Activated naive CD8-positive, alpha-beta T cell treated with anti-CD3 and anti-CD28 coated beads, Interleukin-2, amount 50 U/mL, for 24 hours (primary cell): ENCODE results near the gene DACT3.

ENCODE experiments used
- ATAC-seq: fragments of 150-1000 bp; cut with Tn5 transposase; one replicate; pipeline ENCODE4 v1.10.0; 2021
- DNase-seq: peaks from one replicate; pipeline ENCODE4 v3.0.0; 2021
- H3K27ac Mint-ChIP-seq: one replicate; pipeline ENCODE4 v1.8.0; 2021; ENCODE audit warnings: mild to moderate bottlenecking, mixed read lengths
- H3K27me3 Mint-ChIP-seq: one replicate; pipeline ENCODE4 v1.8.0; 2021; ENCODE audit warnings: mixed read lengths
- H3K36me3 Mint-ChIP-seq: one replicate; pipeline ENCODE4 v1.8.0; 2021; ENCODE audit warnings: low read depth, mixed read lengths
- H3K4me1 Mint-ChIP-seq: one replicate; pipeline ENCODE4 v1.8.0; 2021; ENCODE audit warnings: mixed read lengths
- H3K4me3 Mint-ChIP-seq: one replicate; pipeline ENCODE4 v1.8.0; 2021; ENCODE audit warnings: mild to moderate bottlenecking, moderate library complexity, mixed read lengths
- H3K9me3 Mint-ChIP-seq: one replicate; pipeline ENCODE4 v1.8.0; 2021; ENCODE audit warnings: mixed read lengths

The DACT3 gene

DNA sequence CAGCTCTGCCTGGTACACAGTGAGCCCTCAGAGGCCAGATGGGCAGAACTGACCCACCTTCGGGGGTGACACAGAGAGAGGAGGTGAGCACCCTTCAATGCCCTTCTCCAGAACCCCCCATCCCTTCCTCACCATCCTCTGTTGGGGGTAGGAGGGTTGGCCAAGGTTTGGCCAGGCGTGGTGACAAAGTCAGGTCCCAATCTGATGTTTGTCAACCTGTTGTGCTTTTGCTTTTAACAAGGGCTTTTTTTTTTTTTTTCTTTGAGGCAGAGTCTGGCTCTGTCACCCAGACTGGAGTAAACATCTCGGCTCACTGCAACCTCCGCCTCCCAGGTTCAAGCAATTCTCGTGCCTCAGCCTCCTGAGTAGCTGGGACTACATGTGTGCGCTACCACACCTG, 43.4 kb downstream of the DACT3 start:
- Mint-ChIP-seq H3K27me3 (no peaks in the 10 kb centered on the region), H3K4me1 (peaks cover 94% of the 10 kb centered on the region), H3K9me3 (no peaks in the 10 kb centered on the region), H3K36me3 (peaks cover 22% of the 10 kb centered on the region), H3K4me3 (peak overlapping the region; percentile 79), H3K27ac (peak overlapping the region; percentile 99)
- DNase-seq (no peak), ATAC-seq (no peak)

- Mint-ChIP-seq H3K9me3 (no peaks in the 10 kb centered on the region), H3K36me3 (peaks cover 15% of the 10 kb centered on the region), H3K27ac (peak overlapping the region; percentile 99), H3K4me3 (peak overlapping the region; percentile 79), H3K27me3 (no peaks in the 10 kb centered on the region), H3K4me1 (peaks cover 94% of the 10 kb centered on the region)
- ATAC-seq = peak; percentile 26
- DNase-seq = peak; percentile 87
These were observed 44.2 kb downstream of the DACT3 start for GRCh38 chr19:46616631-46617322.

- no peak for ATAC-seq
- H3K4me3 Mint-ChIP-seq = peak overlapping the region; percentile 79
- H3K4me1 Mint-ChIP-seq = peaks cover 94% of the 10 kb centered on the region
- peaks cover 15% of the 10 kb centered on the region for H3K36me3 Mint-ChIP-seq
- H3K27ac Mint-ChIP-seq = peak overlapping the region; percentile 99
- no peaks in the 10 kb centered on the region for H3K27me3 Mint-ChIP-seq
- no peak for DNase-seq
- no peaks in the 10 kb centered on the region for H3K9me3 Mint-ChIP-seq
These were observed 45.0 kb downstream of the DACT3 start for GRCh38 chr19:46615966-46616365.

DNA sequence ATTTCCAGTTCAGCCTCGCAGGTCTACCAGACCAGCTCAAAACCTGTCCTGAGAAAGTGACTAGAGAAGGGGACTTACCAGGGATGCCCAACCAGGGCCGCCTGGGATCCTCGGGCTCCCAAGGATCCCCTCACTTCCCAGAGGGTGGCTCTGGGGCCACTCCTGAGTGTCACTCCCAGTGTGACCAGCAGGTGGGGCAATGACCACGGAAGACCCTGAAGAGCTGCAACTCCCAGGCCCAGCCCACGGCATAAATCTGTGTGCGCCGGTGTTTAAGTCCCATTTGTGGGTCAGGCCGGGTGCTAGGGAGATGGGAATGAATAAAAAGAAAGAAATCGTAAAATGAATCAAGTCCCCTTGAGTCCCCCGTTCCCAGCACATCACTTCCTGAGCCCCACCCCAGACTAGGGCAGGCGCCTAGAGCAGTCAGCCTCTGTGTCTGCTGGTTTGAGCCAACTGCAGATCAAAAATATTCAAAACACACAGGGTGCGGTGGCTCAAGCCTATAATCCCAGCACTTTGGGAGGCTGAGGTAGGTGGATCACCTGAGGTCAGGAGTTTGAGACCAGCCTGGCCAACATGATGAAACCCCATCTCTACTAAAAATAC, 46.8 kb downstream of the DACT3 start:
- no peak overlapping the region for H3K4me3 Mint-ChIP-seq
- DNase-seq (peak; percentile 91), ATAC-seq (peak; percentile 26)
- H3K27me3 Mint-ChIP-seq = no peaks in the 10 kb centered on the region
- peaks cover 30% of the 10 kb centered on the region for H3K36me3 Mint-ChIP-seq
- peak overlapping the region; percentile 78 for H3K27ac Mint-ChIP-seq
- H3K4me1 Mint-ChIP-seq = peaks cover 93% of the 10 kb centered on the region
- no peaks in the 10 kb centered on the region for H3K9me3 Mint-ChIP-seq

DNA sequence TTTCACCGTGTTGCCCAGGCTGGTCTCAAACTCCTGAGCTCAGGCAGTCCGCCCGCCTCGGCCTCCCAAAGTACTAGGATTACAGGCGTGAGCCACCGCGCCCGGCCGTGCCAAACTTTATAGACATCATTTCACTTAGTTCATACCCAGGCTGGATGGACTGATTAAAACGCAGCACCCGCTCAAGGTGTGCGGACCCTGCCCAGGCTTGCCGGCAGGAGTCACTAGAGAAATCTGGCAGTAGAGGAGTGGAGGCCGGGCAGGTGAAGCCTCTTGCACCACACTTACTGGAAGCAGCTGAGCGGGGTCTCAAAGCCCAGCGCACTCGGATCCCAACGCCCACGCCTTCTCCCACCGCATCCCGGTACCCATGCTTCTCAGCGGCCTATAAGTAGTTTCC, 47.5 kb downstream of the DACT3 start:
- H3K27me3 Mint-ChIP-seq = no peaks in the 10 kb centered on the region
- DNase-seq (no peak), ATAC-seq (no peak)
- no peak overlapping the region for H3K4me3 Mint-ChIP-seq
- H3K27ac Mint-ChIP-seq = no peak overlapping the region
- H3K36me3 Mint-ChIP-seq = peaks cover 34% of the 10 kb centered on the region
- H3K9me3 Mint-ChIP-seq = no peaks in the 10 kb centered on the region
- peaks cover 92% of the 10 kb centered on the region for H3K4me1 Mint-ChIP-seq

DNA sequence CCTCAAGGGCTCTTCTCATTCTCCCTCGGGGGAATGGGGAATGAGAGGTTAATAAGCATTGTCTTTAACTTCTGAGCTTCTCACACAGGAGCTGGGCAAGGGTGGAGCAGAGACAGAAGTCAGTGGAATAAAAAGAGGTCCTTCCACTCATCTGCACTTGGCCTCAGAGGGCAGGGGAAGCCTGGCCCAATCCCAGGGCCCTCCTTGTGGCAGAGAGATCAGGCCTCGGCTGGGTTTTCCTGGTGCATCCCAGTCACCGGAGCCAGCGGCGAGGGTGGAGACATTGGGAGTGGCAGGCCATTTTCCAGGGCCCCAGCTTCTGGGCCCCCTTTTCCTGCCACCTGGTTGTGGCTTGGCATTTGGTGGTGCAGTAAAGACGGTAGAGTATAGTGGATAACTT, 49.2 kb downstream of the DACT3 start:
- peaks cover 45% of the 10 kb centered on the region for H3K36me3 Mint-ChIP-seq
- peak overlapping the region; percentile 93 for H3K27ac Mint-ChIP-seq
- H3K4me1 Mint-ChIP-seq = peaks cover 80% of the 10 kb centered on the region
- H3K27me3 Mint-ChIP-seq = no peaks in the 10 kb centered on the region
- no peak for DNase-seq
- H3K4me3 Mint-ChIP-seq = peak overlapping the region; percentile 64
- no peaks in the 10 kb centered on the region for H3K9me3 Mint-ChIP-seq
- peak; percentile 2 for ATAC-seq

DNA sequence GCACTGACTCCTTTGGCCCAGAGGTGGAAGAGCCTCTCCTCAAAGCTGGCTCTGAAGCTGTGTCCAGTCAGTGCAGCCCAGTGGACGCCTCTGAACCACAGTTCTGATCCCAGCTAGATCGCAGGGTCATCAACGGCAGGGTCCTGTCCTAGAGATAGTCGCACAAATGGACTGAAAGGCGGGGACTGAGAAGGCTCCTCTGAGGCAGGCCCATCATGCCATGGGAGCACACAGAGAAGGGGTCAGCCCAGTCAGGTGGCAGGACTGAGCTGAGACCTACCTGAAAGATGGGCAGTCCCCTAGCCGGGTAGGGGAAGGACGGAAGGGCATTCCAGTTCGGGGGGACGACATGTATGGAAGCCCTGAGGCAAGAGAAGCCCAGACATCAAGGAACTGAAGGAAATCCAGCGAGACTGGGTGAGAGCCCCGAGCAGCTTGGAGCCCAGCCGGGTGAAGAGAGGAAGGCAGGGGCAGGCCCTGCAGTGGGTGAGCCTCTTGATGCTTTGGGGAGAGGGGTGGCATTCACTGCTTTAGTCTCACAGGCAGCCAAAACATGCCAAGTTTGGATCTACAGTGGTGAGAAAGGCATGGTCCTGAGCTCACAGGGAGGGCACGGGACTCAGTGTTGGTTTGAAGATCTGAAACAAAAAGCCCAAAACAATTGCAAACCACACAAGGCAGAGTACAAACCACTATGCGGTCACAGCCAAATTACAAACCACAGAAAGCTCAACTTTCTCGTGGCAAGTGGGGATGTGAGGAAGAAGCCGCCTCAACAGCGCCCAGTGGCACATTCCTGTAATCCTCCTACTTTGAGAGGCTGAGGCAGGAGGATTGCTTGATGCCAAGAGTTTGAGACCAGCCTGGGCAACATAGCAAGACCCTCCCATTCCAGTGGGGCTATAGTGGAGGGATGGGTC, 49.9 kb downstream of the DACT3 start:
- Mint-ChIP-seq H3K9me3 (no peaks in the 10 kb centered on the region), H3K4me3 (peak overlapping the region; percentile 64), H3K27ac (peak overlapping the region; percentile 93), H3K36me3 (peaks cover 48% of the 10 kb centered on the region), H3K27me3 (no peaks in the 10 kb centered on the region), H3K4me1 (peaks cover 78% of the 10 kb centered on the region)
- DNase-seq = no peak
- ATAC-seq = peak; percentile 35

DNA sequence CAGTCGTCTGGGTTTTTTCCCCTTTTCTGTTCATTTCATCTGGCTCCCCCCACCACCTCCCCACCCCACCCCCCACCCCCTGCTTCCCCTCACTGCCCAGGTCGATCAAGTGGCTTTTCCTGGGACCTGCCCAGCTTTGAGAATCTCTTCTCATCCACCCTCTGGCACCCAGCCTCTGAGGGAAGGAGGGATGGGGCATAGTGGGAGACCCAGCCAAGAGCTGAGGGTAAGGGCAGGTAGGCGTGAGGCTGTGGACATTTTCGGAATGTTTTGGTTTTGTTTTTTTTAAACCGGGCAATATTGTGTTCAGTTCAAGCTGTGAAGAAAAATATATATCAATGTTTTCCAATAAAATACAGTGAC, 50.6 kb downstream of the DACT3 start:
- peak overlapping the region; percentile 93 for H3K27ac Mint-ChIP-seq
- no peak overlapping the region for H3K4me3 Mint-ChIP-seq
- H3K4me1 Mint-ChIP-seq = peaks cover 74% of the 10 kb centered on the region
- H3K27me3 Mint-ChIP-seq = no peaks in the 10 kb centered on the region
- DNase-seq (no peak), ATAC-seq (no peak)
- H3K9me3 Mint-ChIP-seq = no peaks in the 10 kb centered on the region
- peaks cover 53% of the 10 kb centered on the region for H3K36me3 Mint-ChIP-seq

- no peaks in the 10 kb centered on the region for H3K27me3 Mint-ChIP-seq
- H3K27ac Mint-ChIP-seq = peak overlapping the region; percentile 53
- no peaks in the 10 kb centered on the region for H3K9me3 Mint-ChIP-seq
- DNase-seq (no peak), ATAC-seq (no peak)
- H3K4me1 Mint-ChIP-seq = peaks cover 68% of the 10 kb centered on the region
- no peak overlapping the region for H3K4me3 Mint-ChIP-seq
- peaks cover 58% of the 10 kb centered on the region for H3K36me3 Mint-ChIP-seq
These were observed 51.2 kb downstream of the DACT3 start for GRCh38 chr19:46609511-46610412.

DNA sequence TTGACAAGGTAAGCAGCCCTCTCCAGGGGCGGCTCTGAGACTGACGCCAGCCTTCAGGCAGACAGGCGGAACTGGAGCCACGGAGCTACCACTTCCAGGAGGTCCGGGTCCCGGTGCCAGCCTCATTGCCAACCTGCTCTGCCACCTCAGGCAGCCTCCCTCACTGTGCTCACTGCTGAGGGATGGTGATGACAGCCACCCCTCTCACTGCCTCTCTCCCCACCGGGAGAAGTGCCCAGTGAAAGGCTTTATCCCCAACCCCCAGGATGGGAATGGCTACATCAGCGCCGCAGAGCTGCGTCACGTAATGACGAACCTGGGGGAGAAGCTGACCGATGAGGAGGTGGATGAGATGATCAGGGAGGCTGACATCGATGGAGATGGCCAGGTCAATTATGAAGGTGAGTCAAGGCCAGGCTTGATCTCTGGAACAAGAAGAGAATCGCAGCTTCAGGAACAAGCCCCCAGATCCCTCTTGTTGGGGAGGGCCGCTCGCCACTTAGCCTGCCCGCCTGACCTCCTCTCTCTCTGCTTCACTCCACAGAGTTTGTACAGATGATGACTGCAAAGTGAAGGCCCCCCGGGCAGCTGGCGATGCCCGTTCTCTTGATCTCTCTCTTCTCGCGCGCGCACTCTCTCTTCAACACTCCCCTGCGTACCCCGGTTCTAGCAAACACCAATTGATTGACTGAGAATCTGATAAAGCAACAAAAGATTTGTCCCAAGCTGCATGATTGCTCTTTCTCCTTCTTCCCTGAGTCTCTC, 52.2 kb downstream of the DACT3 start:
- Mint-ChIP-seq H3K36me3 (peaks cover 58% of the 10 kb centered on the region), H3K27me3 (no peaks in the 10 kb centered on the region), H3K4me1 (peaks cover 64% of the 10 kb centered on the region), H3K9me3 (no peaks in the 10 kb centered on the region), H3K27ac (no peak overlapping the region), H3K4me3 (no peak overlapping the region)
- no peak for ATAC-seq
- DNase-seq = no peak

GRCh38 chr19:46608178-46608577, 52.8 kb downstream of the DACT3 start:
- Mint-ChIP-seq H3K9me3 (no peaks in the 10 kb centered on the region), H3K36me3 (peaks cover 63% of the 10 kb centered on the region)

GRCh38 chr19:46607448-46607841, 53.5 kb downstream of the DACT3 start:
- Mint-ChIP-seq H3K36me3 (peaks cover 63% of the 10 kb centered on the region), H3K9me3 (no peaks in the 10 kb centered on the region), H3K4me1 (peaks cover 67% of the 10 kb centered on the region), H3K27me3 (no peaks in the 10 kb centered on the region), H3K4me3 (no peak overlapping the region), H3K27ac (no peak overlapping the region)
- no peak for DNase-seq
- no peak for ATAC-seq

More at GRCh38 chr19:46608178-46608577, 52.8 kb downstream of the DACT3 start:
- Mint-ChIP-seq H3K27ac (peak overlapping the region; percentile 47), H3K4me1 (peaks cover 66% of the 10 kb centered on the region), H3K27me3 (no peaks in the 10 kb centered on the region), H3K4me3 (no peak overlapping the region)
- DNase-seq (no peak), ATAC-seq (no peak)

DNA sequence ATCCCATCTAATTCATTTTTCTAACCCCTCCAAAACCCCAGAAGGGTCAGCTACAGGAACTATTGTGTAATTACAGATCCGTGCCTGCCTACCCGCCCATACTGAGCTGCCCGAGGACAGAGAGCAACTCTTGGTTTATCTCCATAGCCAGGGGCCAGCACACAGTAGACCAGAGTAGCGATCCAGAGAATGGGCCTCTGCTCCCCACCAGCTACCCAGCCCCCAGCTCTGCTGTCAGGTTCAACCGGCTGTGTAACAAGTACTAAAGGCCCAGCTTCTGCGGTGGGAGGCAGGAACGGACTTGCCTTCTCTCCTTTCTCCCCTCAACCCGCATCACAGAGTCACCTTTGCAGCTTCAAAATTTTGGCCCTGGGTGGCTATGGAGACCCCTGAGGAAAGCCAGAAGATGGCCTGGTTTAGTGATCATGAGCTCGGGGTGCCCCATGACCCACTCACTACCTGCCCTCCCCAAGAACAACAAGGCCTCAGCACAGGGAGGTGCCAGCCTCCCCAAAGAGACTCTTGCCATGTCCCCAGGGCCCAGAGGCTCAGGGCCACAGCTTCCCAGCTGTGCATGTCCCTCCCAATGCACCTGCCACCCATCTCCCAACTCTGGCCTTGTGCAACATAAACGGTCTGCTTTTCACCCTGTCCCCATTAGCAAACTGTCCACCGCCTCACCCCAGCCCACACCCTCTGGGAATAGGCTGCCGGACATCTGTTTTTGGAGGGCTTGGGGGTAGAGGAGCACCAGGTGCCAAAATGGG, 54.1 kb downstream of the DACT3 start:
- peaks cover 69% of the 10 kb centered on the region for H3K36me3 Mint-ChIP-seq
- no peak overlapping the region for H3K4me3 Mint-ChIP-seq
- H3K9me3 Mint-ChIP-seq = no peaks in the 10 kb centered on the region
- no peak overlapping the region for H3K27ac Mint-ChIP-seq
- no peaks in the 10 kb centered on the region for H3K27me3 Mint-ChIP-seq
- ATAC-seq = no peak
- H3K4me1 Mint-ChIP-seq = peaks cover 63% of the 10 kb centered on the region
- no peak for DNase-seq
